Activated gamma-delta T cell treated with anti-CD3 and anti-CD28 coated beads, Interleukin-2, amount 50 U/mL, for 16 hours (primary cell): ENCODE results near the gene PIM2.

Source experiments
- DNase-seq: peaks from one replicate; pipeline ENCODE4 v3.0.0-alpha.2; 2020; ENCODE audit warnings: low read depth

The PIM2 gene

GRCh38 chrX:48918643-48919340 is at the start of gene PIM2:
Gene PIM2, minus strand, starts transcription at chrX:48919024. Its CDS starts 190 bp downstream, at chrX:48918834.
- peak; percentile 83 for DNase-seq

GRCh38 chrX:48968377-48968776 is 49.6 kb upstream of the PIM2 start:
- no peak for DNase-seq

GRCh38 chrX:48966796-48967579 is 48.2 kb upstream of the PIM2 start:
- DNase-seq: no peak

GRCh38 chrX:48965959-48966358 is 47.1 kb upstream of the PIM2 start:
- DNase-seq: no peak

GRCh38 chrX:48961585-48962091 is 42.8 kb upstream of the PIM2 start:
- no peak for DNase-seq

GRCh38 chrX:48960291-48960690 is 41.5 kb upstream of the PIM2 start:
- DNase-seq: no peak

GRCh38 chrX:48958635-48959094 is 39.8 kb upstream of the PIM2 start:
- no peak for DNase-seq

DNA sequence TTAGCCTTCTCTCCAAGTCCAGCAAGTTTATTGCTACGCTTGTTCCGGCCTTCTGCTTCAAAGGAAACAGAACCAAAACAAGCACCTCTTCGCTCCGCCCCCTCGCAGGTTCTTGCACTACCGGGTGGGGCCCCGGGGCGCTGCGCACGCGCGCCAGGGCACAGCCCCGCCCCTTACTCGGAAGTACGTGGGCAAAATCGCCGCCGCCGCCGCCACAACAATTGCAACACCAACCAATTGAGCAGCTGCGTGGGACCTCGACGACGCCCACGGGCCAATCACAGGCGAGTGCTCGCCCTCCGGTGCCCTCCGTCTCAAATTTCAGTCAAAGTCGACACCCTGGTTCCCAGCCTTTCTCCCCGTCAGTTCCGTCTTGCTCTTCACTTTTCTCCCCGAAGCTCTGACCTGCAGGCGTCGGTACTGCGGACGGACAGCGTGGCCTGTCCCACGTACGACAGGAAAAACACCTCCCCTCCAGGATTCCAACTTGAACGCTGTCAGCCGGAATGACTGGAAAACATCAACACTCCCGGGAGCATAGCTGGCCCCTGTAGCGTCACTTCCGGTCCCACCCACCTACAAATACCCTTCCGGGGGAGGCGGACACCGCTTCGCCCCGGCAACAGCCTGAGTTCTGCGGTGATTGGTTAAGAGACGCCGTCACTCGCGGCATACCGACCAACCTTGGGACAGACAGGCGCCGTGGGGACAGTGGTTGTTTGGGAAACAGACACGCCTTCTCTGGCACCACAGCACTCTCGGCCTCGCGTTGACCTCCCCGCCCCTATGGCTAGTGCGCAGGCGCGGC is 39.2 kb upstream of the PIM2 start:
- DNase-seq: peak; percentile 85

GRCh38 chrX:48957477-48957826 is 38.6 kb upstream of the PIM2 start, which contains the start of gene OTUD5:
Gene OTUD5, minus strand, starts transcription at chrX:48957607. Its CDS starts 37 bp downstream, at chrX:48957570.
- peak; percentile 62 for DNase-seq

DNA sequence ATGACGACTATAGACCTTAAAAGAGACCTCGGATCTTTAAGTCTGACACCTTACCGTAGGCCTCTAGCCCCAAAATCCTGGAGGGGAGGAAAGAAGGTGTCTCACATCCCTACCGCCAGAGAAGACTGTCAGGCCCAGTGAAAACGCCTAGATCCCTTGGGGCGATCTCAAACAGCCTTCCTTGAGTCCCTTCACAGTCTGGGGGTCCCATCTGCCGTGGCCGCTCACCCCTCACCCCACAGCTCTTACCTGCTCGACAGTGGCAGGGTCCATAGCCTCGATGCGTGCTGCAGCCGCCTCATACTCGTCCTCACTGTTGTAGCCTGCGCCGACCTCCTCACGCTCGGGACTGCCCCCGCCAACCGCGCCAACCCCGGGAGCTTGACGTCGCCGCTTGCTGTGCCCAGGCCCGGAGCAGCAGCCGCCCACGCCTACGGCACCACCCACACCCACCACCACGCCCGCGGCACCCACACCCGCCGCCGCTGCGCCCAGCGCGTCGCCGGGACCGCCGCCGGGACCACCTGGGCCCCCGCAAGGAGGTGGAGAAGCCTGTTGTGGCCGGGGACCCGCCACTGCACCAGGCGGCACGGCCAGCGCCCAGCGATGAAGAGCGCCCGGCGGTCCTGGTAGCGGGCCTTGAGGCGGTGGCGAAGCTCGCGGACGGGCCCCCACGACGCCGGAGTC is 38.0 kb upstream of the PIM2 start:
- peak; percentile 35 for DNase-seq

DNA sequence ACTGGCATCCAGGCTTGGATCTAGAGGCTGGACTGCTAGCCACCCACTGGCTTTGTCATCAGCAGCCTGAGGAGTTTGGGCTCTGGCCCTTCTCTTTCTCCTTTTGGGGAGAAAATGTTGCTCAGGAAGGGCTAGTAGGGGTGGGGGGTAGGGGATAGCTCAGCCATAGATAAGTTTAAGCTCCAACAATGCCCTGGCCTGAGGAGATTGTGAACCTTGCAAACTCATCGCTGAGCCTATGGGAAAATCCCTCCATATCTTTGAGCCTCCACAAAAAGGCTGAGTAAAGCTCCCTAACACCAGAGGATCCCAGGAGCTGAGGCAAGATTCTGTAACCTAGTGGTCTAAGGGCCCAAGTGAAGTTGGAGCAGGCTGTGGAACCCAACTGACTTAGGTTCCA is 29.8 kb upstream of the PIM2 start:
- DNase-seq: no peak

DNA sequence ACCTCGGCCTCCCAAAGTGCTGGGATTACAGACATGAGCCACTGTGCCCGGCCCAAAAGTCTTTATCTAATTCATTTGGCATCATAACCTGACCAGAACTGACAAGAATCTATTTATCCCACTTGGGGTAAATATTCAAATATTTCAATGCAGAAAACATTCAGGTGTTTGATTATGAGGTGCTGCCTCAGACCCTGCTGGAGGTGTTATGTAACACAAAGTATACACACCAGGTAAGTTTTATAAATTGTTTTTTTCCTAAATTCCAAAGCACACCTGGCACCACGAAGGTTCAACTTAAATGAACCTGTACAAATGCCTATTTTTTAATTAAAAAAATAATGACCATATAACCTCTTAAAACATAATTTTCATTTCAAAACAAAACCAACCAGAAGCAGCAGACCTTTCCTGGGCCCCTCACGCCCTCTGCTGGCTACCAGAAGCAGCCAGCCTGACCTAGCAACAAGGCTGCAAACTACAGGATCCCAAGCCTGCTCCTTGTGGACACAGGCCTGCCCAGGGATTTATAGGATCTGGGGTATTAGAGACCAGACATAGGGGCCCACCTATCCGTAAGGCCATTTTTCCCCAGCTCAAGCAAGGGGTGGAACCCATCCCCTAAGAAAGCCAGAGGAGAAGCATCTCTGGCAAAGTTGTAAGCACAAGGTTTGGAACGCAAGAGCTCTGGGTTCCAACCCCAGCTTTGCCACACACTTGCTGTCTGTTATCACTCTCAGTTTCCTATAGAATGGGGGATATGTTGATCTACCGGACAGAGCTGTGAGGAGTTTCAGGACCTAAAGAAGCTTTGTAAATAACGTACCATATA is 26.9 kb upstream of the PIM2 start:
- no peak for DNase-seq

GRCh38 chrX:48942895-48943294 is 24.1 kb upstream of the PIM2 start:
- DNase-seq: no peak

GRCh38 chrX:48940404-48940955 is 21.7 kb upstream of the PIM2 start:
- no peak for DNase-seq

DNA sequence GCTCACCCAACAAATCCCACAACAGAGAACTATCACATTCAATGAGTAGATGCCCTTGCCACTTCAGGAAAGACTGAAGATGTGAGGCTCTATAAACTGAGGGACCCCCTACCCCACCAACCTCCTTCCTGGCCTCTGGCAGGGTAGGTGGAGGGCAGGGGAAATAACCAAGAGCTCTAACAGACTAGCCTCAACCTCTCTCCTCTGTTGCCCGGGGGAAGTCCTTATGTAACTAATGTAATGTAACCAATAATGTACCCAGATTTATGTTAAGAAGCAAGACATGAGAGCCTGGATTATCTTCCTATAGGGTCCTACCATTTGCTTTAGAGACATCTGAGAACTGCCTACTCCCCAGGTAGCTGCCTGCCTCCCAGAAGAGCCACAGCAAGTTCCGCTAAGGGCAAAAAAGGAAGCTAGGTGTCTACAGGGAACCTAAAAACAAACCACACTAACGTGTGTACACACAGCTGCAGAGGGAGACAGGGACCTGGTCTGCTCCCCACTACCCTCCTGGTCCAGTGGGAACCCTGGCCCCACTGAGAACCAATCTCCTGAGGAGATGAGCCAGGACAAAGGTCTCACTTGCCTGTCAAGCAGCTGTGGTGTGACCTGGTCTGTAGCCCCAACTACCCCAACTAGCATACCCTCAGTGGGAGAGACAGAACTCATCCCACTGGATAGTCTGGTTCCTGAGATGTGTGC is 20.9 kb upstream of the PIM2 start:
- no peak for DNase-seq

GRCh38 chrX:48938721-48939425 is 20.0 kb upstream of the PIM2 start:
- DNase-seq: peak; percentile 61

DNA sequence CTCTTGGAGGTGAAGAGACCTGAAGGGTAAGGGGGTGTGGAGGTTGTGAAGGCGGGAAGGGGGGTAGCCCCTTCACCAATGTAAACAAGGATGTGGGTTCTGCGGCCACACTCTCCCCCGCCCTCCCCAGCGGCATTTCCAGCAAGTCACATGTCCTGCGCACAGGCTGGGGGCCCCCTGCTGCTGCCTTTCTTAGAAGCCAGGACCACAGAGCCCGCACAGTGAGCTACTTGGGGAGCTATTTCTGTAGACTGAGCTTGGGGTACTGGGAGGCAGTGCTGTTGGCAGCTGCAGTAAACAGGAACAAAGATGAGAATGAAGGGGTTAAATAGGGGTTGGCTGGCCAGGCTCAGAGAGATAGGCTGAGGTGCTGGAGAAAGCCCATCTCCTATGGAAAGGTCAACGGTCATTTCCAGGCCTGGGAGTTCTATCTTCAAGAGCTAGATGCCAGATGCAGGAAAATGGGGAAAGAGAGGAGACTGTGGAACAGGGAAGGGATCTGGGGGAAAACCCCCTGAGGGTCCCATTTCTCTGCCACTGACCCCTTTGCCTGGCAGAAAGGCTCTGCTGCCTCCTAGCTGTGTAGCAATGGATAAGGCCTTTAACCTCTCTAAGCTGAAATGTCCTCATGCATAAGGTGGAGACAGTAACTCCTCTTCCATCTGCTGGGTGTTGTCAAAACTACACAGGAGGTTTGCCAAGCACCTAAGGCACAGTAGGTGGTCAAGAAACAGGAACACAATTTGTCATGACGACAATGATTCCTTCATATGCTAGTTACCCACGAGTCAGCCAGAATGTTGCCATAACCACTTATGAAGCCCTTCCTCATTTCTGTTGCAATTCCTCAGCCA is 18.5 kb upstream of the PIM2 start:
- peak; percentile 91 for DNase-seq

DNA sequence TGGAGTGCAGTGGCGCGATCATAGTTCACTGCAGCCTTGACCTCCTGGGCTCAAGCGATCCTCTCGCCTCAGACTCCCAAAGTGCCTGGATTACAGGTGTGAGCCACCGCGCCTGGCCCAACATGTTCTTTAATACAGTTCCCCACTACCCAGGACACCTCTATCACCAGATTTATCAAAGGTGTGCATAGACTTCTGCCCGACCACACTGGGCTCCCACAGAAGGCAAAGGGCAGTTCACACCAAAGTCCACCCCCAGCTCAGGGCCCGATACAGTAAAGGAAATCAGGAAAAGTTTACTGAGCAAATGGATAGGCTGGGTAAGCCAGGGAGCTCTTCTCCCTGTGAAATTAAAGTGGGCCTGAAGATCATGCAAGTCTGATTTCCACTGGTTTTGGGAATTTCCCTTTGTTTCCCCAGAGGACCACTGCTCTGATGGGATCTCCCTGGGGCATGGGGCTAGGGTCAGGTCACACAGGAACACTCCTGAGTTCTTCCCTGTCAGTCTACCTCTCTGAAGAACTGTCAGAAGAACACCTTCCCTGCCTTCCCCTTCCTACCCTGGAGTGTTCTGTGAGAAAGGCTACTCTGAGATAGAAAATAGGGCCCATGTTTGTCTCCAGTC is 17.7 kb upstream of the PIM2 start:
- no peak for DNase-seq
